OCI-LY3 (cell line): ENCODE results near the gene EFS.
A peak's percentile ranks its signal among the peaks of the same experiment; 100 is the strongest.

Experiments used
- H2AFZ ChIP-seq: fragments of 200-600, 300-600 bp; shearing (Covaris generic); 2 replicates; pipeline ENCODE4 v1.6.0; 2014; ENCODE audit warnings: antibody characterized with exemption, low read depth, low read length
- H3K27ac ChIP-seq: fragments of 200-600, 300-600 bp; sonication (generic); 2 replicates; pipeline ENCODE4 v1.5.1; 2014; ENCODE audit warnings: mild to moderate bottlenecking, low read length, moderate library complexity, mixed read lengths
- H3K27me3 ChIP-seq: fragments of 200-600, 300-600 bp; sonication (generic); 2 replicates; pipeline ENCODE4 v1.6.1; 2014; ENCODE audit warnings: low read depth, low read length, mixed read lengths
- H3K36me3 ChIP-seq: fragments of 200-600, 300-600 bp; sonication (generic); replicated peaks from 2 replicates; pipeline ENCODE3; 2014; ENCODE audit warnings: low read depth, low read length, mixed read lengths
- H3K4me1 ChIP-seq: fragments of 300-600, 200-600 bp; sonication (generic); 2 replicates; pipeline ENCODE4 v1.6.1; 2014; ENCODE audit warnings: low read length, mixed read lengths
- H3K4me2 ChIP-seq: fragments of 200-600, 300-600 bp; sonication (generic); 2 replicates; pipeline ENCODE4 v1.6.1; 2014; ENCODE audit warnings: low read length, mixed read lengths
- H3K4me3 ChIP-seq: fragments of 300-600, 200-600 bp; sonication (generic); 2 replicates; pipeline ENCODE4 v1.5.1; 2014; ENCODE audit warnings: antibody characterized with exemption, mild to moderate bottlenecking, low read length, moderate library complexity
- H3K79me2 ChIP-seq: fragments of 300-600, 200-600 bp; shearing (Covaris generic); 2 replicates; pipeline ENCODE4 v1.6.1; 2014; ENCODE audit warnings: mild to moderate bottlenecking, low read length, mixed read lengths
- H3K9ac ChIP-seq: fragments of 300-600, 200-600 bp; shearing (Covaris generic); 2 replicates; pipeline ENCODE4 v1.6.0; 2014; ENCODE audit warnings: mild to moderate bottlenecking, low read length, moderate library complexity
- H3K9me3 ChIP-seq: fragments of 200-600, 300-600 bp; shearing (Covaris generic); 2 replicates; pipeline ENCODE4 v1.6.1; 2014; ENCODE audit warnings: low read length, mixed read lengths; ENCODE audit not compliant: insufficient read depth
- H4K20me1 ChIP-seq: fragments of 200-600, 300-600 bp; sonication (generic); 2 replicates; pipeline ENCODE4 v1.6.1; 2016; ENCODE audit warnings: low read length, mixed read lengths; ENCODE audit not compliant: insufficient read depth
- CTCF ChIP-seq: fragments of 200-600, 300-600 bp; sonication (generic); IDR thresholded peaks from 2 replicates; pipeline ENCODE4 v1.5.1; 2014; ENCODE audit warnings: antibody characterized with exemption, low read length, low read depth
- EZH2phosphoT487 ChIP-seq: fragments of 200-600 bp; shearing (Covaris generic); IDR thresholded peaks from 2 replicates; pipeline ENCODE4 v1.6.1; 2018; ENCODE audit warnings: antibody characterized with exemption, mixed run types, low read depth

Gene EFS

GRCh38 chr14:23409966-23410635, 45.1 kb upstream of the EFS start:
- Histone ChIP-seq H4K20me1 (no peaks in the 10 kb centered on the region), H3K4me3 (peak overlapping the region; percentile 43; the same call in 1 of the 2 replicates), H3K27me3 (no peaks in the 10 kb centered on the region; the same call in 1 of the 2 replicates), H2AFZ (no peak overlapping the region; the same call in 1 of the 2 replicates), H3K36me3 (no peaks in the 10 kb centered on the region), H3K9me3 (no peaks in the 10 kb centered on the region), H3K9ac (no peak overlapping the region), H3K27ac (peak overlapping the region; percentile 2; the same call in 1 of the 2 replicates), H3K79me2 (no peaks in the 10 kb centered on the region), H3K4me1 (peaks cover 43% of the 10 kb centered on the region), H3K4me2 (peak overlapping the region; percentile 68)
- TF ChIP-seq EZH2phosphoT487 = no peak
- no peak for TF ChIP-seq CTCF

GRCh38 chr14:23409475-23409874, 44.5 kb upstream of the EFS start:
- no peaks in the 10 kb centered on the region for H4K20me1 ChIP-seq
- peak overlapping the region; percentile 43 for H3K4me3 ChIP-seq
- H3K27me3 ChIP-seq = no peaks in the 10 kb centered on the region; the same call in 1 of the 2 replicates

GRCh38 chr14:23408307-23408630, 43.3 kb upstream of the EFS start:
- no peaks in the 10 kb centered on the region; the same call in 1 of the 2 replicates for H3K27me3 ChIP-seq
- H3K4me2 ChIP-seq = no peak overlapping the region
- H3K79me2 ChIP-seq = no peaks in the 10 kb centered on the region
- H3K9ac ChIP-seq = no peak overlapping the region
- H3K36me3 ChIP-seq = no peaks in the 10 kb centered on the region
- H3K4me3 ChIP-seq = no peak overlapping the region
- H4K20me1 ChIP-seq = no peaks in the 10 kb centered on the region
- no peak overlapping the region for H3K27ac ChIP-seq
- H3K9me3 ChIP-seq = no peaks in the 10 kb centered on the region
- H2AFZ ChIP-seq = no peak overlapping the region
- H3K4me1 ChIP-seq = peaks cover 51% of the 10 kb centered on the region
- TF ChIP-seq EZH2phosphoT487 = no peak
- TF ChIP-seq CTCF = no peak

More at GRCh38 chr14:23409475-23409874, 44.5 kb upstream of the EFS start:
- no peak overlapping the region; the same call in 1 of the 2 replicates for H2AFZ ChIP-seq
- no peaks in the 10 kb centered on the region for H3K79me2 ChIP-seq
- no peaks in the 10 kb centered on the region for H3K9me3 ChIP-seq
- peak overlapping the region; percentile 68 for H3K4me2 ChIP-seq
- H3K27ac ChIP-seq = peak overlapping the region; percentile 2; the same call in 1 of the 2 replicates
- no peaks in the 10 kb centered on the region for H3K36me3 ChIP-seq
- H3K4me1 ChIP-seq = peaks cover 43% of the 10 kb centered on the region
- no peak overlapping the region for H3K9ac ChIP-seq
- TF ChIP-seq EZH2phosphoT487 (no peak), CTCF (no peak)

GRCh38 chr14:23407516-23408306, 42.7 kb upstream of the EFS start, which contains the start of gene MYH6:
Gene MYH6, minus strand, starts transcription at chr14:23408273. Its CDS starts 1,050 bp downstream, at chr14:23407223.
- Histone ChIP-seq H3K27ac (no peak within 1 kb of the TSS), H3K4me3 (peak within 1 kb of the TSS; percentile 43; the same call in 1 of the 2 replicates), H3K36me3 (no peaks in the 10 kb centered on the region), H3K79me2 (no peaks in the 10 kb centered on the region), H3K9ac (no peak within 1 kb of the TSS), H3K27me3 (no peaks in the 10 kb centered on the region; the same call in 1 of the 2 replicates), H3K4me2 (peak within 1 kb of the TSS; percentile 68), H2AFZ (no peak within 1 kb of the TSS), H3K4me1 (peaks cover 56% of the 10 kb centered on the region), H3K9me3 (no peaks in the 10 kb centered on the region), H4K20me1 (no peaks in the 10 kb centered on the region)
- no peak for TF ChIP-seq EZH2phosphoT487
